HepG2 (cell line): ENCODE results near the gene TTLL8. TPM values are rescaled to one million over a fixed set of nuclear protein-coding genes. Genes with fewer than 3 reads are reported as not detected.

ENCODE experiments used
- WIZ ChIP-seq: sonication (generic); formaldehyde crosslinking; IDR thresholded peaks from 2 replicates; pipeline ENCODE4 v1.5.1; 2020; ENCODE audit warnings: mild to moderate bottlenecking, missing genetic modification reagents
- ZNF124 ChIP-seq: sonication (generic); formaldehyde crosslinking; IDR thresholded peaks from 2 replicates; pipeline ENCODE4 v1.4.0; 2020; ENCODE audit warnings: missing genetic modification reagents
- ZNF430 ChIP-seq: sonication (generic); formaldehyde crosslinking; IDR thresholded peaks from 2 replicates; pipeline ENCODE4 v1.9.0; 2021; ENCODE audit warnings: mild to moderate bottlenecking, missing genetic modification reagents
- ZSCAN22 ChIP-seq: sonication (generic); formaldehyde crosslinking; IDR thresholded peaks from 2 replicates; pipeline ENCODE4 v1.4.0; 2020; ENCODE audit warnings: mild to moderate bottlenecking, missing genetic modification reagents
- polyA plus RNA-seq, 8 experiments: library from polyadenylated mRNA; depleted of rRNA in 3 of 8; stranded (reverse) in 7 of 8; unstranded in 1 of 8; fragments of >200 nt; fragmentation: Illumina TruSeq in 4 of 8; extraction: Trizol in 4 of 8; gene quantifications; 2 replicates each; pipeline versions ENCODE4 v1.2.1 to v1.2.3, GENCODE V29; 2011 to 2016; ENCODE audit warnings: low read depth in 4 of 8, missing spikeins in 1 of 8, mixed read lengths in 1 of 8; ENCODE audit not compliant: insufficient read depth in 1 of 8
- total RNA-seq, 5 experiments: library from RNA; depleted of rRNA; stranded (reverse); fragments of >200 nt; fragmentation: Illumina TruSeq; extraction: Trizol; gene quantifications; 2 replicates each; pipeline ENCODE4 v1.2.3, GENCODE V29; 2016; ENCODE audit warnings: low read depth in 1 of 5
- TF ChIP-seq, protein P1 (sequence below): sonication (generic); formaldehyde crosslinking; IDR thresholded peaks from 2 replicates; pipeline ENCODE4 v1.4.0; 2020; ENCODE audit warnings: mild to moderate bottlenecking, missing genetic modification reagents
- TF ChIP-seq, protein P2 (sequence below): conservative IDR thresholded peaks from 2 replicates; pipeline ENCODE4 v1.6.1; 2018; ENCODE audit warnings: missing genetic modification reagents

TTLL8 gene
- total and polyA plus RNA-seq, 2 of the 13 experiments (the other 11 are each of a cell fraction or from before 2014, with no cell fraction given): not detected

DNA sequence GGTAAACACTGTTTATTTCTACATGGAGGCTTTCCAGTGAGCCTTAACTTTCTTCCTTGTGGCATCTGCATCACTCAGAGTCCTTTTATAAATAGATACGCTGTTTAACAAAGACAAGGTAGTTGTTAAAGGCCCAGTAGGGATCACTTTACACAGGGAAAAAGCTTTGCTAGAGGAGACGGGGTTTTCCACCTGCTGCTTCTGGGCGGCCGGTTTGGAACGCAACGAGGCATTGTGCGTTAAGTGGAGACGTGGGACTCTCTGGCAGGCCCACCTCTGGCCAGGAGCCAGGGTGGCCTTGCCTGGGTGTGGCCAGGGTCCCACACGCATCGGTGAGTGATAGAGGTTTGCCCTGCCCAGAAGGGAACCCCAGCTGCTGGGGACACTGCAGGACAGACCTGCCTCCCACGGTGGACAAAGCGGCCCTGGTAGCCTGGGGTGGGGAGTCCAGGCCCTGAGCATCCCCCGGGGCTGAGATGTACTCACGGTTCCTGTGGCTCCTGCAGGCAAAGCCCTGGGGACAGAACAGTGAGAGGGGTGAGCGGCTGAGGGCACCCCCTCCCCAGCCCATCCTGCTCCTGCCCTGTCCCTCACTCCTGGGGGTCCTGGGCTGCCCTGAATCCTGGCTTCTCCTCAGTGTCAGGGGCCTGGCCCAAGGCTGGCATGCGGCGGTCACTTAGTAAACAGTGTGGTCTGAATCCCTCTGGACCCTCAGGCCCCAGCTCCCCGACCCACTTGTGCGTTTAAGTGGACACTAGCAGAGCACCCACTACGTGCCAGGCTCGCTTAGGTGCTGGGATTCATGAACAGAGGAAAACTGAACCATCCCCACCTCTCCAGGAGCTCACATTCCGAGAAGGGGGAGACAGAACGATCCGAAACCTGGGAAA, 49.7 kb downstream of the TTLL8 start (continued):
- TF ChIP-seq, protein P1, sequence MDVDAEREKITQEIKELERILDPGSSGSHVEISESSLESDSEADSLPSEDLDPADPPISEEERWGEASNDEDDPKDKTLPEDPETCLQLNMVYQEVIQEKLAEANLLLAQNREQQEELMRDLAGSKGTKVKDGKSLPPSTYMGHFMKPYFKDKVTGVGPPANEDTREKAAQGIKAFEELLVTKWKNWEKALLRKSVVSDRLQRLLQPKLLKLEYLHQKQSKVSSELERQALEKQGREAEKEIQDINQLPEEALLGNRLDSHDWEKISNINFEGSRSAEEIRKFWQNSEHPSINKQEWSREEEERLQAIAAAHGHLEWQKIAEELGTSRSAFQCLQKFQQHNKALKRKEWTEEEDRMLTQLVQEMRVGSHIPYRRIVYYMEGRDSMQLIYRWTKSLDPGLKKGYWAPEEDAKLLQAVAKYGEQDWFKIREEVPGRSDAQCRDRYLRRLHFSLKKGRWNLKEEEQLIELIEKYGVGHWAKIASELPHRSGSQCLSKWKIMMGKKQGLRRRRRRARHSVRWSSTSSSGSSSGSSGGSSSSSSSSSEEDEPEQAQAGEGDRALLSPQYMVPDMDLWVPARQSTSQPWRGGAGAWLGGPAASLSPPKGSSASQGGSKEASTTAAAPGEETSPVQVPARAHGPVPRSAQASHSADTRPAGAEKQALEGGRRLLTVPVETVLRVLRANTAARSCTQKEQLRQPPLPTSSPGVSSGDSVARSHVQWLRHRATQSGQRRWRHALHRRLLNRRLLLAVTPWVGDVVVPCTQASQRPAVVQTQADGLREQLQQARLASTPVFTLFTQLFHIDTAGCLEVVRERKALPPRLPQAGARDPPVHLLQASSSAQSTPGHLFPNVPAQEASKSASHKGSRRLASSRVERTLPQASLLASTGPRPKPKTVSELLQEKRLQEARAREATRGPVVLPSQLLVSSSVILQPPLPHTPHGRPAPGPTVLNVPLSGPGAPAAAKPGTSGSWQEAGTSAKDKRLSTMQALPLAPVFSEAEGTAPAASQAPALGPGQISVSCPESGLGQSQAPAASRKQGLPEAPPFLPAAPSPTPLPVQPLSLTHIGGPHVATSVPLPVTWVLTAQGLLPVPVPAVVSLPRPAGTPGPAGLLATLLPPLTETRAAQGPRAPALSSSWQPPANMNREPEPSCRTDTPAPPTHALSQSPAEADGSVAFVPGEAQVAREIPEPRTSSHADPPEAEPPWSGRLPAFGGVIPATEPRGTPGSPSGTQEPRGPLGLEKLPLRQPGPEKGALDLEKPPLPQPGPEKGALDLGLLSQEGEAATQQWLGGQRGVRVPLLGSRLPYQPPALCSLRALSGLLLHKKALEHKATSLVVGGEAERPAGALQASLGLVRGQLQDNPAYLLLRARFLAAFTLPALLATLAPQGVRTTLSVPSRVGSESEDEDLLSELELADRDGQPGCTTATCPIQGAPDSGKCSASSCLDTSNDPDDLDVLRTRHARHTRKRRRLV (CRISPR knock-in tag): no peak
- TF ChIP-seq ZNF430 (CRISPR knock-in tag) (no peak), ZSCAN22 (CRISPR knock-in tag) (no peak), WIZ (no peak), ZNF124 (CRISPR knock-in tag) (no peak)
- TF ChIP-seq, protein P2, sequence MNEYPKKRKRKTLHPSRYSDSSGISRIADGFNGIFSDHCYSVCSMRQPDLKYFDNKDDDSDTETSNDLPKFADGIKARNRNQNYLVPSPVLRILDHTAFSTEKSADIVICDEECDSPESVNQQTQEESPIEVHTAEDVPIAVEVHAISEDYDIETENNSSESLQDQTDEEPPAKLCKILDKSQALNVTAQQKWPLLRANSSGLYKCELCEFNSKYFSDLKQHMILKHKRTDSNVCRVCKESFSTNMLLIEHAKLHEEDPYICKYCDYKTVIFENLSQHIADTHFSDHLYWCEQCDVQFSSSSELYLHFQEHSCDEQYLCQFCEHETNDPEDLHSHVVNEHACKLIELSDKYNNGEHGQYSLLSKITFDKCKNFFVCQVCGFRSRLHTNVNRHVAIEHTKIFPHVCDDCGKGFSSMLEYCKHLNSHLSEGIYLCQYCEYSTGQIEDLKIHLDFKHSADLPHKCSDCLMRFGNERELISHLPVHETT (CRISPR knock-in tag): no peak
